ENCODE data around the gene PHLDB2. TPM values are rescaled to one million over a fixed set of nuclear protein-coding genes. Genes with fewer than 3 reads are reported as not detected.

PHLDB2 gene
- polyA plus RNA-seq, 2 donors, result 5.2 to 7.6 TPM

- no peak overlapping the region for H3K4me3 ChIP-seq (ENCODE audit: low read depth in 1 of 2, low read length in 2 of 2)
- no peaks in the 10 kb centered on the region for H3K4me1 ChIP-seq (ENCODE audit: control insufficient read depth in 2 of 2, insufficient read depth in 2 of 2, low read length in 1 of 2)
- no peaks in the 10 kb centered on the region for H3K27me3 ChIP-seq (ENCODE audit: control insufficient read depth in 1 of 2, insufficient read depth in 2 of 2, low read length in 2 of 2)
- no peaks in the 10 kb centered on the region for H3K9me3 ChIP-seq (ENCODE audit: control insufficient read depth in 2 of 2, insufficient read depth in 1 of 2, low read depth in 1 of 2, low read length in 1 of 2)
- 90 to 96% methylated on average over 2 of the region's 2 CpGs for WGBS, 2 donors
- H3K27ac ChIP-seq (ENCODE audit: low read depth in 2 of 2, low read length in 1 of 2), result no peak overlapping the region
- H3K36me3 ChIP-seq (ENCODE audit: control insufficient read depth in 2 of 2, insufficient read depth in 2 of 2, low read length in 1 of 2), result no peaks in the 10 kb centered on the region
These were observed 33.0 kb downstream of the PHLDB2 start for GRCh38 chr3:111892070-111892469.

GRCh38 chr3:111895071-111895470, 36.0 kb downstream of the PHLDB2 start:
- H3K27ac ChIP-seq (ENCODE audit: low read depth in 2 of 2, low read length in 1 of 2), result no peak overlapping the region
- no peaks in the 10 kb centered on the region for H3K9me3 ChIP-seq (ENCODE audit: control insufficient read depth in 2 of 2, insufficient read depth in 1 of 2, low read depth in 1 of 2, low read length in 1 of 2)

GRCh38 chr3:111899966-111900365, 40.9 kb downstream of the PHLDB2 start:
- WGBS, 2 donors, result 70 to 73% methylated on average over 2 of the region's 2 CpGs
- Histone ChIP-seq H3K4me1 (ENCODE audit: control insufficient read depth in 2 of 2, insufficient read depth in 2 of 2, low read length in 1 of 2) (no peaks in the 10 kb centered on the region), H3K36me3 (ENCODE audit: control insufficient read depth in 2 of 2, insufficient read depth in 2 of 2, low read length in 1 of 2) (no peaks in the 10 kb centered on the region), H3K27ac (ENCODE audit: low read depth in 2 of 2, low read length in 1 of 2) (no peak overlapping the region), H3K4me3 (ENCODE audit: low read depth in 1 of 2, low read length in 2 of 2) (no peak overlapping the region), H3K27me3 (ENCODE audit: control insufficient read depth in 1 of 2, insufficient read depth in 2 of 2, low read length in 2 of 2) (no peaks in the 10 kb centered on the region), H3K9me3 (ENCODE audit: control insufficient read depth in 2 of 2, insufficient read depth in 1 of 2, low read depth in 1 of 2, low read length in 1 of 2) (no peaks in the 10 kb centered on the region)

More at GRCh38 chr3:111895071-111895470, 36.0 kb downstream of the PHLDB2 start:
- Histone ChIP-seq H3K4me3 (ENCODE audit: low read depth in 1 of 2, low read length in 2 of 2) (no peak overlapping the region), H3K27me3 (ENCODE audit: control insufficient read depth in 1 of 2, insufficient read depth in 2 of 2, low read length in 2 of 2) (no peaks in the 10 kb centered on the region), H3K36me3 (ENCODE audit: control insufficient read depth in 2 of 2, insufficient read depth in 2 of 2, low read length in 1 of 2) (no peaks in the 10 kb centered on the region), H3K4me1 (ENCODE audit: control insufficient read depth in 2 of 2, insufficient read depth in 2 of 2, low read length in 1 of 2) (no peaks in the 10 kb centered on the region)
- WGBS, 2 donors, result 44% methylated on average over 1 of the region's 1 CpG

- WGBS, 2 donors, result 78 to 84% methylated on average over 2 of the region's 2 CpGs
These were observed 42.6 kb downstream of the PHLDB2 start for GRCh38 chr3:111901637-111902036.

GRCh38 chr3:111902534-111902933, 43.5 kb downstream of the PHLDB2 start:
- Histone ChIP-seq H3K27ac (ENCODE audit: low read depth in 2 of 2, low read length in 1 of 2) (no peak overlapping the region), H3K27me3 (ENCODE audit: control insufficient read depth in 1 of 2, insufficient read depth in 2 of 2, low read length in 2 of 2) (no peaks in the 10 kb centered on the region), H3K9me3 (ENCODE audit: control insufficient read depth in 2 of 2, insufficient read depth in 1 of 2, low read depth in 1 of 2, low read length in 1 of 2) (no peaks in the 10 kb centered on the region), H3K4me3 (ENCODE audit: low read depth in 1 of 2, low read length in 2 of 2) (no peak overlapping the region), H3K4me1 (ENCODE audit: control insufficient read depth in 2 of 2, insufficient read depth in 2 of 2, low read length in 1 of 2) (no peaks in the 10 kb centered on the region), H3K36me3 (ENCODE audit: control insufficient read depth in 2 of 2, insufficient read depth in 2 of 2, low read length in 1 of 2) (no peaks in the 10 kb centered on the region)
- 79 to 87% methylated on average over 4 of the region's 4 CpGs for whole genome bisulfite sequencing, 2 donors

More at GRCh38 chr3:111901637-111902036, 42.6 kb downstream of the PHLDB2 start:
- H3K27ac ChIP-seq (ENCODE audit: low read depth in 2 of 2, low read length in 1 of 2), result no peak overlapping the region
- H3K27me3 ChIP-seq (ENCODE audit: control insufficient read depth in 1 of 2, insufficient read depth in 2 of 2, low read length in 2 of 2), result no peaks in the 10 kb centered on the region
- H3K4me1 ChIP-seq (ENCODE audit: control insufficient read depth in 2 of 2, insufficient read depth in 2 of 2, low read length in 1 of 2), result no peaks in the 10 kb centered on the region
- H3K36me3 ChIP-seq (ENCODE audit: control insufficient read depth in 2 of 2, insufficient read depth in 2 of 2, low read length in 1 of 2), result no peaks in the 10 kb centered on the region
- H3K9me3 ChIP-seq (ENCODE audit: control insufficient read depth in 2 of 2, insufficient read depth in 1 of 2, low read depth in 1 of 2, low read length in 1 of 2), result no peaks in the 10 kb centered on the region
- no peak overlapping the region for H3K4me3 ChIP-seq (ENCODE audit: low read depth in 1 of 2, low read length in 2 of 2)

- H3K4me1 ChIP-seq (ENCODE audit: control insufficient read depth in 2 of 2, insufficient read depth in 2 of 2, low read length in 1 of 2), result no peaks in the 10 kb centered on the region
- whole genome bisulfite sequencing, 2 donors, result 55 to 77% methylated on average over 2 of the region's 2 CpGs
- H3K4me3 ChIP-seq (ENCODE audit: low read depth in 1 of 2, low read length in 2 of 2), result no peak overlapping the region
- no peaks in the 10 kb centered on the region for H3K36me3 ChIP-seq (ENCODE audit: control insufficient read depth in 2 of 2, insufficient read depth in 2 of 2, low read length in 1 of 2)
- H3K27me3 ChIP-seq (ENCODE audit: control insufficient read depth in 1 of 2, insufficient read depth in 2 of 2, low read length in 2 of 2), result no peaks in the 10 kb centered on the region
- H3K9me3 ChIP-seq (ENCODE audit: control insufficient read depth in 2 of 2, insufficient read depth in 1 of 2, low read depth in 1 of 2, low read length in 1 of 2), result no peaks in the 10 kb centered on the region
- H3K27ac ChIP-seq (ENCODE audit: low read depth in 2 of 2, low read length in 1 of 2), result no peak overlapping the region
These were observed 44.0 kb downstream of the PHLDB2 start for GRCh38 chr3:111903067-111903511.

GRCh38 chr3:111904376-111905241, 45.5 kb downstream of the PHLDB2 start:
- Histone ChIP-seq H3K4me1 (ENCODE audit: control insufficient read depth in 2 of 2, insufficient read depth in 2 of 2, low read length in 1 of 2) (no peaks in the 10 kb centered on the region), H3K4me3 (ENCODE audit: low read depth in 1 of 2, low read length in 2 of 2) (no peak overlapping the region), H3K9me3 (ENCODE audit: control insufficient read depth in 2 of 2, insufficient read depth in 1 of 2, low read depth in 1 of 2, low read length in 1 of 2) (no peaks in the 10 kb centered on the region), H3K36me3 (ENCODE audit: control insufficient read depth in 2 of 2, insufficient read depth in 2 of 2, low read length in 1 of 2) (peaks cover 0 to 2% of the 10 kb centered on the region in 2 donors), H3K27ac (ENCODE audit: low read depth in 2 of 2, low read length in 1 of 2) (peak overlapping the region in 1 of 2 donors; percentile 42), H3K27me3 (ENCODE audit: control insufficient read depth in 1 of 2, insufficient read depth in 2 of 2, low read length in 2 of 2) (no peaks in the 10 kb centered on the region)
- WGBS, 2 donors, result 76 to 79% methylated on average over 4 of the region's 4 CpGs

- 73 to 83% methylated on average over 2 of the region's 2 CpGs for WGBS, 2 donors
- Histone ChIP-seq H3K4me3 (ENCODE audit: low read depth in 1 of 2, low read length in 2 of 2) (no peak overlapping the region), H3K27me3 (ENCODE audit: control insufficient read depth in 1 of 2, insufficient read depth in 2 of 2, low read length in 2 of 2) (no peaks in the 10 kb centered on the region), H3K9me3 (ENCODE audit: control insufficient read depth in 2 of 2, insufficient read depth in 1 of 2, low read depth in 1 of 2, low read length in 1 of 2) (no peaks in the 10 kb centered on the region), H3K4me1 (ENCODE audit: control insufficient read depth in 2 of 2, insufficient read depth in 2 of 2, low read length in 1 of 2) (no peaks in the 10 kb centered on the region), H3K27ac (ENCODE audit: low read depth in 2 of 2, low read length in 1 of 2) (no peak overlapping the region), H3K36me3 (ENCODE audit: control insufficient read depth in 2 of 2, insufficient read depth in 2 of 2, low read length in 1 of 2) (peaks cover 0 to 2% of the 10 kb centered on the region in 2 donors)
These were observed 47.6 kb downstream of the PHLDB2 start for GRCh38 chr3:111906656-111907055.

- no peaks in the 10 kb centered on the region for H3K4me1 ChIP-seq (ENCODE audit: control insufficient read depth in 2 of 2, insufficient read depth in 2 of 2, low read length in 1 of 2)
- no peaks in the 10 kb centered on the region for H3K27me3 ChIP-seq (ENCODE audit: control insufficient read depth in 1 of 2, insufficient read depth in 2 of 2, low read length in 2 of 2)
- no peak overlapping the region for H3K27ac ChIP-seq (ENCODE audit: low read depth in 2 of 2, low read length in 1 of 2)
- peaks cover 0 to 2% of the 10 kb centered on the region in 2 donors for H3K36me3 ChIP-seq (ENCODE audit: control insufficient read depth in 2 of 2, insufficient read depth in 2 of 2, low read length in 1 of 2)
- H3K4me3 ChIP-seq (ENCODE audit: low read depth in 1 of 2, low read length in 2 of 2), result no peak overlapping the region
- WGBS, 2 donors, result 72 to 91% methylated on average over 4 of the region's 4 CpGs
- no peaks in the 10 kb centered on the region for H3K9me3 ChIP-seq (ENCODE audit: control insufficient read depth in 2 of 2, insufficient read depth in 1 of 2, low read depth in 1 of 2, low read length in 1 of 2)
These were observed 48.1 kb downstream of the PHLDB2 start for GRCh38 chr3:111907151-111907550.

GRCh38 chr3:111910806-111911205, 51.7 kb downstream of the PHLDB2 start:
- no peaks in the 10 kb centered on the region for H3K9me3 ChIP-seq (ENCODE audit: control insufficient read depth in 2 of 2, insufficient read depth in 1 of 2, low read depth in 1 of 2, low read length in 1 of 2)
- no peak overlapping the region for H3K27ac ChIP-seq (ENCODE audit: low read depth in 2 of 2, low read length in 1 of 2)
- no peak overlapping the region for H3K4me3 ChIP-seq (ENCODE audit: low read depth in 1 of 2, low read length in 2 of 2)
- 4 to 10% methylated on average over 2 of the region's 2 CpGs for WGBS, 2 donors
- no peaks in the 10 kb centered on the region for H3K27me3 ChIP-seq (ENCODE audit: control insufficient read depth in 1 of 2, insufficient read depth in 2 of 2, low read length in 2 of 2)
- H3K36me3 ChIP-seq (ENCODE audit: control insufficient read depth in 2 of 2, insufficient read depth in 2 of 2, low read length in 1 of 2), result peaks cover 0 to 2% of the 10 kb centered on the region in 2 donors
- H3K4me1 ChIP-seq (ENCODE audit: control insufficient read depth in 2 of 2, insufficient read depth in 2 of 2, low read length in 1 of 2), result no peaks in the 10 kb centered on the region

Measured in esophagus (tissue), 2 donors.